ENCODE data around the gene PTPN5. TPM values are rescaled to one million over a fixed set of nuclear protein-coding genes. Genes with fewer than 3 reads are reported as not detected.

PTPN5 gene
- total RNA-seq, 1 experiment from 2014 or later, result not detected

- no peaks in the 10 kb centered on the region for H3K9me2 ChIP-seq (ENCODE audit: insufficient read depth)
- no TSS peak for BruUV-seq (replicated peaks)
- H3K9me3 ChIP-seq (ENCODE audit: insufficient read depth, low read depth), result no peaks in the 10 kb centered on the region
- H3K79me2 ChIP-seq (ENCODE audit: low read depth), result no peaks in the 10 kb centered on the region
- H3K4me1 ChIP-seq (replicated peaks; ENCODE audit: insufficient read depth), result no peaks in the 10 kb centered on the region
- no peak overlapping the region for H3K27ac ChIP-seq
- intact Hi-C loops (cut with micrococcal nuclease; ENCODE audit: unreplicated experiment), result no loop called here
- POLR2A ChIA-PET (ENCODE audit: unreplicated experiment), result no interaction called here
- no peaks in the 10 kb centered on the region for H3K36me3 ChIP-seq (ENCODE audit: low read depth)
- H4K20me1 ChIP-seq (ENCODE audit: insufficient read depth), result no peaks in the 10 kb centered on the region
- H3K27me3 ChIP-seq (ENCODE audit: insufficient read depth, low read depth), result peaks cover 95% of the 10 kb centered on the region
- H3K4me2 ChIP-seq, result no peak overlapping the region
- no peaks in the 10 kb centered on the region for H3F3A ChIP-seq (ENCODE audit: insufficient read depth, low read depth)
- H3K4me3 ChIP-seq, result no peak overlapping the region
- CTCF ChIA-PET, result interaction anchor here (0.6 kb wide), 1 partner anchor 57 kb away, joined by 11 read pairs; no protein-coding TSS in a partner anchor
- H2AFZ ChIP-seq, result no peak overlapping the region
- TF ChIP-seq EZH2 (IDR thresholded peaks at IDR 0.05; ENCODE audit: low read depth) (no peak), CTCF (conservative IDR thresholded peaks at IDR 0.05) (no peak)
- no peak for DNase-seq
Observed at GRCh38 chr11:18713646-18714442, 77.8 kb downstream of the PTPN5 start.

GRCh38 chr11:18710545-18710944 is 81.1 kb downstream of the PTPN5 start:
- POLR2A ChIA-PET (ENCODE audit: unreplicated experiment), result interaction anchor here (0.8 kb wide), 1 partner anchor 10 kb away, joined by 5 read pairs; no protein-coding TSS in a partner anchor
- CTCF ChIA-PET, result no interaction called here
- peaks cover 89% of the 10 kb centered on the region for H3K27me3 ChIP-seq (ENCODE audit: insufficient read depth, low read depth)

DNA sequence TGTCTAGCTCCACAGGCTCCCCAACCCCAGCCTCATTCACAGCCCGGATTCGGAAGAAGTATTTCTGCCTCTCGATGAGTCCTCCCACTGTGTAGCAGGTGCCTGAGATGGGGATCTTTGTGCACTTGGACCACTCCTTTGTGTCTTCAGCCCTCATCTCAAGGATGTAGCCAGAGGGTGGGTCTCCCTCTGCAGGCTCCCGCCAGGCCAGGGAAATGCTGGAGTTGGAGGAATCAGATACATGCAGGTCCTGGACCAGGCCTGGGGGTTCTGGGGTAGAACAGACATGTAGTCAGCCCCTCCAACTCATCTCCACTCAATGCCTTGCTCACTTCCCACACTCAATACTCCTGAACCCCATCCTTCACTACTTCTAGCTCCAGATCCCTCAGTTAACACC is 82.2 kb downstream of the PTPN5 start:
- Histone ChIP-seq H3K4me1 (replicated peaks; ENCODE audit: insufficient read depth) (no peaks in the 10 kb centered on the region), H3K27ac (no peak overlapping the region), H3F3A (ENCODE audit: insufficient read depth, low read depth) (no peaks in the 10 kb centered on the region), H3K4me2 (no peak overlapping the region), H3K9me3 (ENCODE audit: insufficient read depth, low read depth) (no peaks in the 10 kb centered on the region), H3K4me3 (no peak overlapping the region), H4K20me1 (ENCODE audit: insufficient read depth) (no peaks in the 10 kb centered on the region), H3K9me2 (ENCODE audit: insufficient read depth) (no peaks in the 10 kb centered on the region), H3K79me2 (ENCODE audit: low read depth) (no peaks in the 10 kb centered on the region), H3K36me3 (ENCODE audit: low read depth) (no peaks in the 10 kb centered on the region), H3K27me3 (ENCODE audit: insufficient read depth, low read depth) (peaks cover 78% of the 10 kb centered on the region), H2AFZ (no peak overlapping the region)
- intact Hi-C loops (cut with micrococcal nuclease; ENCODE audit: unreplicated experiment), result no loop called here
- ChIA-PET POLR2A (ENCODE audit: unreplicated experiment) (no interaction called here), CTCF (no interaction called here)
- no TSS peak for BruUV-seq (replicated peaks)
- TF ChIP-seq CTCF (conservative IDR thresholded peaks at IDR 0.05), result no peak
- TF ChIP-seq EZH2 (IDR thresholded peaks at IDR 0.05; ENCODE audit: low read depth), result no peak
- no peak for DNase-seq

More at GRCh38 chr11:18710545-18710944, 81.1 kb downstream of the PTPN5 start:
- intact Hi-C loops (cut with micrococcal nuclease; ENCODE audit: unreplicated experiment), result no loop called here
- no peak for DNase-seq
- Histone ChIP-seq H3K9me2 (ENCODE audit: insufficient read depth) (no peaks in the 10 kb centered on the region), H2AFZ (no peak overlapping the region), H3K4me1 (replicated peaks; ENCODE audit: insufficient read depth) (no peaks in the 10 kb centered on the region), H4K20me1 (ENCODE audit: insufficient read depth) (no peaks in the 10 kb centered on the region), H3K4me2 (no peak overlapping the region), H3K9me3 (ENCODE audit: insufficient read depth, low read depth) (no peaks in the 10 kb centered on the region), H3K4me3 (no peak overlapping the region), H3F3A (ENCODE audit: insufficient read depth, low read depth) (no peaks in the 10 kb centered on the region), H3K36me3 (ENCODE audit: low read depth) (no peaks in the 10 kb centered on the region), H3K27ac (no peak overlapping the region), H3K79me2 (ENCODE audit: low read depth) (no peaks in the 10 kb centered on the region)
- BruUV-seq (replicated peaks), result no TSS peak
- no peak for TF ChIP-seq CTCF (conservative IDR thresholded peaks at IDR 0.05)
- no peak for TF ChIP-seq EZH2 (IDR thresholded peaks at IDR 0.05; ENCODE audit: low read depth)

Data from PC-9 (cell line).